ENCODE data around the gene RIMBP2. TPM values are rescaled to one million over a fixed set of nuclear protein-coding genes. Genes with fewer than 3 reads are reported as not detected.

RIMBP2 gene
- total and polyA plus RNA-seq, 7 experiments from 2014 or later: 0.05 TPM; not detected in 6

GRCh38 chr12:130537655-130538054 is 178.4 kb downstream of the RIMBP2 start:
- no peaks in the 10 kb centered on the region for H3K36me3 ChIP-seq (ENCODE audit: control insufficient read depth in 2 of 3, insufficient read depth in 3 of 3, low read length in 3 of 3)
- no peaks in the 10 kb centered on the region for H3K4me1 Mint-ChIP-seq
- peaks cover 0 to 15% (median 0%) of the 10 kb centered on the region in 5 donors for H3K27me3 Mint-ChIP-seq
- CTCF ChIA-PET: no interaction called here
- peaks cover 0 to 4% (median 0%) of the 10 kb centered on the region in 5 donors for H3K36me3 Mint-ChIP-seq
- no peak overlapping the region for H3K4me3 Mint-ChIP-seq
- no peaks in the 10 kb centered on the region for H3K27me3 ChIP-seq (ENCODE audit: control insufficient read depth in 2 of 2, insufficient read depth in 2 of 2, low read length in 2 of 2)
- ATAC-seq (no peak), DNase-seq (no peak)
- POLR2A ChIA-PET: no interaction called here
- no peak overlapping the region for H3K4me3 ChIP-seq (ENCODE audit: low read length)
- H3K27ac ChIP-seq (ENCODE audit: low read depth, low read length): no peak overlapping the region
- no peaks in the 10 kb centered on the region for H3K9me3 ChIP-seq (ENCODE audit: control insufficient read depth in 2 of 3, low read length in 3 of 3)
- intact Hi-C loops (cut with micrococcal nuclease): no loop called here
- H3K4me1 ChIP-seq (ENCODE audit: control insufficient read depth in 2 of 2, insufficient read depth in 2 of 2, low read length in 2 of 2): no peaks in the 10 kb centered on the region
- H3K9me3 Mint-ChIP-seq: peaks cover 0 to 28% (median 13%) of the 10 kb centered on the region in 11 donors
- H3K27ac Mint-ChIP-seq: no peak overlapping the region

- H3K27me3 ChIP-seq (ENCODE audit: control insufficient read depth in 2 of 2, insufficient read depth in 2 of 2, low read length in 2 of 2): no peaks in the 10 kb centered on the region
- POLR2A ChIA-PET: no interaction called here
- H3K4me3 Mint-ChIP-seq: no peak overlapping the region
Measured at GRCh38 chr12:130537051-130537450, 179.0 kb downstream of the RIMBP2 start.

GRCh38 chr12:130530429-130530828 is 185.7 kb downstream of the RIMBP2 start:
- DNase-seq: no peak
- Mint-ChIP-seq H3K27ac (no peak overlapping the region), H3K9me3 (peaks cover 0 to 14% (median 0%) of the 10 kb centered on the region in 11 donors), H3K4me3 (no peak overlapping the region), H3K4me1 (no peaks in the 10 kb centered on the region), H3K27me3 (peaks cover 0 to 34% (median 10%) of the 10 kb centered on the region in 5 donors), H3K36me3 (no peaks in the 10 kb centered on the region)
- Histone ChIP-seq H3K27ac (ENCODE audit: low read depth, low read length) (no peak overlapping the region), H3K36me3 (ENCODE audit: control insufficient read depth in 2 of 3, insufficient read depth in 3 of 3, low read length in 3 of 3) (no peaks in the 10 kb centered on the region), H3K27me3 (ENCODE audit: control insufficient read depth in 2 of 2, insufficient read depth in 2 of 2, low read length in 2 of 2) (no peaks in the 10 kb centered on the region), H3K9me3 (ENCODE audit: control insufficient read depth in 2 of 3, low read length in 3 of 3) (no peaks in the 10 kb centered on the region), H3K4me1 (ENCODE audit: control insufficient read depth in 2 of 2, insufficient read depth in 2 of 2, low read length in 2 of 2) (no peaks in the 10 kb centered on the region), H3K4me3 (ENCODE audit: low read length) (no peak overlapping the region)
- ChIA-PET CTCF (no interaction called here), POLR2A (no interaction called here)
- ATAC-seq: no peak
- intact Hi-C loops (cut with micrococcal nuclease): no loop called here

More at GRCh38 chr12:130537051-130537450, 179.0 kb downstream of the RIMBP2 start:
- no peaks in the 10 kb centered on the region for H3K4me1 ChIP-seq (ENCODE audit: control insufficient read depth in 2 of 2, insufficient read depth in 2 of 2, low read length in 2 of 2)
- no peaks in the 10 kb centered on the region for H3K36me3 ChIP-seq (ENCODE audit: control insufficient read depth in 2 of 3, insufficient read depth in 3 of 3, low read length in 3 of 3)
- H3K4me3 ChIP-seq (ENCODE audit: low read length): no peak overlapping the region
- no peak overlapping the region for H3K27ac ChIP-seq (ENCODE audit: low read depth, low read length)
- Mint-ChIP-seq H3K36me3 (peaks cover 0 to 4% (median 0%) of the 10 kb centered on the region in 5 donors), H3K9me3 (peaks cover 0 to 23% (median 11%) of the 10 kb centered on the region in 11 donors), H3K4me1 (no peaks in the 10 kb centered on the region), H3K27ac (no peak overlapping the region), H3K27me3 (peaks cover 0 to 15% (median 0%) of the 10 kb centered on the region in 5 donors)
- CTCF ChIA-PET: no interaction called here
- ATAC-seq: no peak
- DNase-seq: no peak
- no peaks in the 10 kb centered on the region for H3K9me3 ChIP-seq (ENCODE audit: control insufficient read depth in 2 of 3, low read length in 3 of 3)
- intact Hi-C loops (cut with micrococcal nuclease): no loop called here

- ChIA-PET POLR2A (no interaction called here), CTCF (no interaction called here)
- H3K4me1 ChIP-seq (ENCODE audit: control insufficient read depth in 2 of 2, insufficient read depth in 2 of 2, low read length in 2 of 2): no peaks in the 10 kb centered on the region
- no peaks in the 10 kb centered on the region for H3K9me3 ChIP-seq (ENCODE audit: control insufficient read depth in 2 of 3, low read length in 3 of 3)
- intact Hi-C loops (cut with micrococcal nuclease): no loop called here
- Mint-ChIP-seq H3K27me3 (peaks cover 0 to 41% (median 10%) of the 10 kb centered on the region in 5 donors), H3K4me3 (no peak overlapping the region), H3K27ac (no peak overlapping the region), H3K36me3 (no peaks in the 10 kb centered on the region), H3K4me1 (no peaks in the 10 kb centered on the region), H3K9me3 (peaks cover 0 to 14% (median 0%) of the 10 kb centered on the region in 11 donors)
- ATAC-seq (no peak), DNase-seq (no peak)
- H3K27me3 ChIP-seq (ENCODE audit: control insufficient read depth in 2 of 2, insufficient read depth in 2 of 2, low read length in 2 of 2): no peaks in the 10 kb centered on the region
- no peak overlapping the region for H3K4me3 ChIP-seq (ENCODE audit: low read length)
- no peak overlapping the region for H3K27ac ChIP-seq (ENCODE audit: low read depth, low read length)
- H3K36me3 ChIP-seq (ENCODE audit: control insufficient read depth in 2 of 3, insufficient read depth in 3 of 3, low read length in 3 of 3): no peaks in the 10 kb centered on the region
Measured at GRCh38 chr12:130529781-130530180, 186.3 kb downstream of the RIMBP2 start.

- Histone ChIP-seq H3K27ac (ENCODE audit: low read depth, low read length) (no peak overlapping the region), H3K4me1 (ENCODE audit: control insufficient read depth in 2 of 2, insufficient read depth in 2 of 2, low read length in 2 of 2) (no peaks in the 10 kb centered on the region), H3K27me3 (ENCODE audit: control insufficient read depth in 2 of 2, insufficient read depth in 2 of 2, low read length in 2 of 2) (no peaks in the 10 kb centered on the region), H3K9me3 (ENCODE audit: control insufficient read depth in 2 of 3, low read length in 3 of 3) (no peaks in the 10 kb centered on the region), H3K4me3 (ENCODE audit: low read length) (no peak overlapping the region), H3K36me3 (ENCODE audit: control insufficient read depth in 2 of 3, insufficient read depth in 3 of 3, low read length in 3 of 3) (no peaks in the 10 kb centered on the region)
- DNase-seq: no peak
- Mint-ChIP-seq H3K27ac (no peak overlapping the region), H3K9me3 (peaks cover 0 to 14% (median 2%) of the 10 kb centered on the region in 11 donors), H3K4me3 (no peak overlapping the region), H3K4me1 (no peaks in the 10 kb centered on the region), H3K36me3 (no peaks in the 10 kb centered on the region), H3K27me3 (peaks cover 0 to 56% (median 15%) of the 10 kb centered on the region in 5 donors)
- intact Hi-C loops (cut with micrococcal nuclease): no loop called here
- ChIA-PET CTCF (no interaction called here), POLR2A (no interaction called here)
- no peak for ATAC-seq
Measured at GRCh38 chr12:130527239-130527638, 188.9 kb downstream of the RIMBP2 start.

DNA sequence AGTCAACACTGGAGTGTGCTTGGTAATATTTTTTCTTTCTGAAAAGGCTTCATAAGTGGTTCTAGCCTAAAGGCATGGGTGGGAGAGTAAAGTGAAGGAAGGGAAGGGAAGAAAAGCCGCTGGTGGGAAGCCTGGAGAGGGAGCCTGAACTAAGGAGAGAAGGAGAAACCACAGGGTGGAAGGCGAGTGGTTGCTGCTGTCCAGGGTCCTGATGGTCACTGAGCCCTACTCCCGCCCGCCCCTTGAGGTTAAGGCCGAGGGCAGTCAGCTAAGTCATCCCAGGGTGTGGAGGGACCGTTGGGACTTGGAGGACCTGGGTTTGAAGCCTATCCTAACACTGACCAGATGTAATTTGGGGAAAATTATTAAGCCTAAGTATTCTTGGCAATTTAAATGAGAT is 189.3 kb downstream of the RIMBP2 start:
- DNase-seq: no peak
- H3K4me1 Mint-ChIP-seq: no peaks in the 10 kb centered on the region
- H3K27me3 Mint-ChIP-seq: peaks cover 0 to 60% (median 15%) of the 10 kb centered on the region in 5 donors
- no peak overlapping the region for H3K4me3 Mint-ChIP-seq
- H3K9me3 ChIP-seq (ENCODE audit: control insufficient read depth in 2 of 3, low read length in 3 of 3): no peaks in the 10 kb centered on the region
- H3K4me1 ChIP-seq (ENCODE audit: control insufficient read depth in 2 of 2, insufficient read depth in 2 of 2, low read length in 2 of 2): no peaks in the 10 kb centered on the region
- no peaks in the 10 kb centered on the region for H3K36me3 ChIP-seq (ENCODE audit: control insufficient read depth in 2 of 3, insufficient read depth in 3 of 3, low read length in 3 of 3)
- no peaks in the 10 kb centered on the region for H3K27me3 ChIP-seq (ENCODE audit: control insufficient read depth in 2 of 2, insufficient read depth in 2 of 2, low read length in 2 of 2)
- ChIA-PET CTCF (no interaction called here), POLR2A (no interaction called here)
- H3K27ac ChIP-seq (ENCODE audit: low read depth, low read length): no peak overlapping the region
- H3K36me3 Mint-ChIP-seq: no peaks in the 10 kb centered on the region
- H3K4me3 ChIP-seq (ENCODE audit: low read length): no peak overlapping the region
- H3K27ac Mint-ChIP-seq: no peak overlapping the region
- intact Hi-C loops (cut with micrococcal nuclease): no loop called here
- no peak for ATAC-seq
- peaks cover 0 to 14% (median 2%) of the 10 kb centered on the region in 11 donors for H3K9me3 Mint-ChIP-seq

GRCh38 chr12:130525384-130526172 is 190.5 kb downstream of the RIMBP2 start:
- Histone ChIP-seq H3K9me3 (ENCODE audit: control insufficient read depth in 2 of 3, low read length in 3 of 3) (no peaks in the 10 kb centered on the region), H3K4me1 (ENCODE audit: control insufficient read depth in 2 of 2, insufficient read depth in 2 of 2, low read length in 2 of 2) (no peaks in the 10 kb centered on the region), H3K36me3 (ENCODE audit: control insufficient read depth in 2 of 3, insufficient read depth in 3 of 3, low read length in 3 of 3) (no peaks in the 10 kb centered on the region), H3K27me3 (ENCODE audit: control insufficient read depth in 2 of 2, insufficient read depth in 2 of 2, low read length in 2 of 2) (no peaks in the 10 kb centered on the region), H3K4me3 (ENCODE audit: low read length) (no peak overlapping the region), H3K27ac (ENCODE audit: low read depth, low read length) (no peak overlapping the region)
- Mint-ChIP-seq H3K27me3 (peaks cover 0 to 62% (median 15%) of the 10 kb centered on the region in 5 donors), H3K4me1 (no peaks in the 10 kb centered on the region), H3K9me3 (peaks cover 0 to 14% (median 2%) of the 10 kb centered on the region in 11 donors), H3K36me3 (no peaks in the 10 kb centered on the region), H3K4me3 (no peak overlapping the region), H3K27ac (no peak overlapping the region)
- intact Hi-C loops (cut with micrococcal nuclease): no loop called here
- CTCF ChIA-PET: no interaction called here
- DNase-seq (no peak), ATAC-seq (no peak)
- POLR2A ChIA-PET: no interaction called here

Data from naive thymus-derived CD4-positive, alpha-beta T cell (primary cell).